A549 (cell line): ENCODE results near the gene ZNF574.

Experiments
- CTCF ChIP-seq: fragments of >200 bp; sonication (Bioruptor Twin); formaldehyde crosslinking; IDR thresholded peaks from 3 replicates; pipeline ENCODE4 v1.5.1; 2016
- EP300 ChIP-seq, 2 experiments: fragments of >200 bp; sonication (Bioruptor Twin); formaldehyde crosslinking; IDR thresholded peaks; 2 replicates in 1 of 2; 3 replicates in 1 of 2; pipeline ENCODE4 v1.6.1; 2016 to 2017
- HDAC2 ChIP-seq: fragments of 200-600 bp; sonication (generic); IDR thresholded peaks from 2 replicates; pipeline ENCODE4 v1.6.1; 2016
- JUN ChIP-seq, 2 experiments: fragments of >200 bp; sonication (Bioruptor Twin); formaldehyde crosslinking; IDR thresholded peaks; 2 replicates in 1 of 2; 3 replicates in 1 of 2; pipeline ENCODE4 v1.6.1; 2016 to 2017
- MAX ChIP-seq: IDR thresholded peaks from 2 replicates; pipeline ENCODE4 v1.6.1; 2012
- MYC ChIP-seq: IDR thresholded peaks from 2 replicates; pipeline ENCODE4 v1.6.1; 2012; ENCODE audit warnings: mild to moderate bottlenecking, inconsistent platforms, low read length, improper control_type of control experiment, borderline replicate concordance
- POLR2A ChIP-seq: IDR thresholded peaks from 2 replicates; pipeline ENCODE4 v1.6.1; 2012; ENCODE audit warnings: mild to moderate bottlenecking, low read length
- SREBF2 ChIP-seq: fragments of 450-650 bp; IDR thresholded peaks from 2 replicates; pipeline ENCODE4 v1.6.1; 2014; ENCODE audit warnings: mild to moderate bottlenecking, moderate library complexity

GRCh38 chr19:42053037-42053935 is 22.7 kb upstream of the ZNF574 start:
- TF ChIP-seq CTCF = no peak
- TF ChIP-seq JUN (IDR thresholded peaks at IDR 0.05) = no peak
- no peak for TF ChIP-seq SREBF2
- no peak for TF ChIP-seq MYC
- no peak for TF ChIP-seq MAX
- no peak for TF ChIP-seq POLR2A
- TF ChIP-seq HDAC2 = no peak
- TF ChIP-seq EP300 (IDR thresholded peaks at IDR 0.05) = no peak
